SK-N-DZ (cell line): ENCODE data around the gene ZMYND19.
A peak's percentile ranks its signal among the peaks of the same experiment; 100 is the strongest.
"Not testable (repeated sequence)": the region's sequence is repeated elsewhere in the genome, so short reads cannot be mapped to it uniquely, and the experiment has no call there.

Experiments
- DNase-seq: peaks from one replicate; pipeline ENCODE4 v3.0.0-alpha.2; 2015; ENCODE audit warnings: low spot score

ZMYND19 gene

GRCh38 chr9:137558127-137558526 is 32.2 kb downstream of the ZMYND19 start:
- DNase-seq, result no peak

GRCh38 chr9:137556069-137556838 is 34.1 kb downstream of the ZMYND19 start:
- no peak for DNase-seq

- DNase-seq, result no peak
These were observed 35.1 kb downstream of the ZMYND19 start for GRCh38 chr9:137555179-137555578.

- no peak for DNase-seq
These were observed 36.0 kb downstream of the ZMYND19 start for GRCh38 chr9:137554349-137554748.

- DNase-seq, result not testable (repeated sequence)
These were observed 36.7 kb downstream of the ZMYND19 start for GRCh38 chr9:137553654-137554053.

GRCh38 chr9:137552022-137552768 is 38.1 kb downstream of the ZMYND19 start:
- DNase-seq, result no peak

DNA sequence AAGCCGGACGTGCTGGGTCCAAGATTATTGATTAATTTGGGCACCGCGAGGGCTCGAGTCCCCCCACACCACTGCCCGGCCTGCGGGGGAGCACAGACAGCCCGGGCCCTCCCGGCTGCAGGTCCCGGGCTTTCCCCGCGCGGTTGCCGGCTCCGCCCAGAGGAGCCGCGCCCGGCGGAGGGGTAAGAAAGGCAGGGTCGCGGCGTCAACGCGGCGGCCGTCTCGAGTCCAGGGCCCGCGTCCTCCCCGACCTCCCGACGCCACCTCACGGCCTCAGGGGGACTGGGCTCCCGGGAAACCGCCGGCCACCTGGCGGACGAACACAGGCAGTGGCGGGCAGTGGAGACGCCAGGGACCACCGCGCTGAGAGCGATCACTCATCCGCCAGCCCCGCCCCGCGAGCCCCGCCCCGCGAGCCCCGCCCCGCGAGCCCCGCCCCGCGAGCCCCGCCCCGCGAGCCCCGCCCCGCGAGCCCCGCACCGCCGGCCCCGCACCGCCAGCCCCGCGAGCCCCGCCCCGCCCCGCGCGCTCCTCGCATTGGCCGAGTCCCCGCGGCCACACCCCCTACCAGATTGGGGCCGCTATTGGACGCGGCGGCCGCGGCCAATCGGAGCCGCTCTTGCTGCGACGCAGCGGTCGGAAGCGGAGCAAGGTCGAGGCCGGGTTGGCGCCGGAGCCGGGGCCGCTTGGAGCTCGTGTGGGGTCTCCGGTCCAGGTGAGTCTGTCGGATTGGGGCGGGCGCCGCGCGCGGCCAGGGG is 38.9 kb downstream of the ZMYND19 start, which contains the start of gene MRPL41:
MRPL41 (plus strand) TSS at position 616 of the 758 bp plus-strand sequence. CDS start 203 bp downstream, outside the sequence.
- DNase-seq, result peak; percentile 85

GRCh38 chr9:137550958-137551263 is 39.4 kb downstream of the ZMYND19 start:
- DNase-seq, result not testable (repeated sequence)

DNA sequence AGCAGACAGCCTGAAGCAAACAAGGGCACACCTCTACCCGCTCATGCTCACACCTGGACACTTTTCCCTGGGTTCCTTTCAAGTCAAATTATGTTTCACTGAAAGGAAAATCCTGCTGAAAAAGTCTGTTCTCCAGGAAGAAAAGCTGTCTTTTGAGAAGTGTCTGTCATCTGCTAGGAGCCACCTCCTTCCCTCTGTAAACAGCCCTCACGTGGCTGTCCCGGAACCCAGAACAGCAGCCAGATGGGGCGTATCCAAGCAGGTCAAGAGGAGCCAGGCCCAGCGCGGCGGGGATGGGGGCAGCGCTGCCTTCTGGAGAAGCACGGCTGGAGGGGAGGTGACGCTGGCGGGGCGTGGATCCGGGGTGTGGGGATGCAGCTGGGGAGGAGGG is 40.1 kb downstream of the ZMYND19 start, which contains the start of gene PNPLA7:
PNPLA7 (minus strand) TSS at position 172 of the 391 bp plus-strand sequence. CDS start 205 bp downstream, outside the sequence.
- peak; percentile 62 for DNase-seq

DNA sequence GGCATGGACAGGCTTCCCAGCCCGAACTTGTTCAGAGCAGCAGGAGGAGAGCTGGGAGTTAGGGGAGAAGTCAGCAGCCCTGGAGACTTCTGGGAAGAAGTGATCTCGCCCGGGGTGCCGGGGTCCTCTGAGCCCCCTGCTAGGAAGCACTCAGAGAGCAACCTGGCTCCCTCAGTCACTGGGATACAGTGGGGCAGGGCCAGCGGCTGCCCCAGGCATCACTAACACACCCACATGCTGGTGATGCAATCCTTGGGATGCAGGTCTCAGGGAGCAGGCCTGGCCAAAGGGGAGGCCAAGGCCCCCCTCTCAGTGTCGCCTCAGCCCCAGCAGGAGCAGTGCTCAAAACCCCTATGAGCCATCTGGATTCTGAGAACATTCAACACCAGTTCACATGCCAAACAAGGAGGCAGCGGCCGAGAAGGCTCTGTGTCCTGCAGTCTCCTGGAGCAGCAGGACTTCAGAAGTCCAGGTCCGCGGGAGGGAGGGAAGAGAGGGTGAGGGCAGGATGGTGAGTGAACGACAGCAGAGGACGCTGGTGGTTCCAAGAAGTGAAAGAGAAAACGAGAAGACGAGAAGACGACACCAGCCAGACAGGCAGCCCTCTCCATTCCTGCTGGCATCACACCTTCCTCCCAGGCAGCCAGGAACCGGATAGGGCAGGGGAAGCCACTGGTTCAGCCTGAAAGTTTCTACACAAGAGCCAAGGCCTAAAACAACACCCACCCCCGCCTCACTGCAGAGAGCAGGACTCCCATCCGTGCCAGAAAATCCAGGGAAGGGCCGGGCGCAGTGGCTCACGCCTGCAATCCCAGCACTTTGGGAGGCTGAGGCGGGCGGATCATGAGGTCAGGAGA is 42.4 kb downstream of the ZMYND19 start:
- DNase-seq, result no peak

- DNase-seq, result no peak
These were observed 45.2 kb downstream of the ZMYND19 start for GRCh38 chr9:137545123-137545522.

DNA sequence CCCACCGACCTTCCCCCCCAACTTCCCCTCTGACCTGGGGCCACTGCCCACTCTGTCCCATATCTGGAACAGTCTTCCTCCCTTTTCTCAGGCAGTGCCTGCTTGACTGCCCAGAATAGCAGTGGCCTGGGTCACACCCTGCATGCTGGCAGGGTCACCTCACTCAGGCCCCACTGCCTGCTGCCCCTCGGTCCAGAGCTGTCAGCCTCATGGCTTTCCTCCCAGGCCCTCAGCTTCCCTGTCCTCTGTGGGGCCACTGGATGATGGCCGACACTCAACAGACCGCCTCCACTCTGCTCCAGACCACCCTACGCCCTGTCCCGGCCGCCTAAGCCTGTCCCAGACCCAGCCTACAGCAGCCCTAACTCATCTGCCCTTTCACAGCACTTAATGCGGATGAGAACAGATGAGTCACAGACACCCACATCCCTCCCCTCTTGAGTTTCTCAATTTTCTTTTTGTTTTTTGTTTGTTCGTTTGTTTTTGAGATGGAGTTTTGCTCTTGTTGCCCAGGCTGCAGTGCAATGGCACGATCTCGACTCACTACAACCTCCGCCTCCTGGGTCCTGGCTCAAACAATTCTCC is 46.0 kb downstream of the ZMYND19 start:
- no peak for DNase-seq

DNA sequence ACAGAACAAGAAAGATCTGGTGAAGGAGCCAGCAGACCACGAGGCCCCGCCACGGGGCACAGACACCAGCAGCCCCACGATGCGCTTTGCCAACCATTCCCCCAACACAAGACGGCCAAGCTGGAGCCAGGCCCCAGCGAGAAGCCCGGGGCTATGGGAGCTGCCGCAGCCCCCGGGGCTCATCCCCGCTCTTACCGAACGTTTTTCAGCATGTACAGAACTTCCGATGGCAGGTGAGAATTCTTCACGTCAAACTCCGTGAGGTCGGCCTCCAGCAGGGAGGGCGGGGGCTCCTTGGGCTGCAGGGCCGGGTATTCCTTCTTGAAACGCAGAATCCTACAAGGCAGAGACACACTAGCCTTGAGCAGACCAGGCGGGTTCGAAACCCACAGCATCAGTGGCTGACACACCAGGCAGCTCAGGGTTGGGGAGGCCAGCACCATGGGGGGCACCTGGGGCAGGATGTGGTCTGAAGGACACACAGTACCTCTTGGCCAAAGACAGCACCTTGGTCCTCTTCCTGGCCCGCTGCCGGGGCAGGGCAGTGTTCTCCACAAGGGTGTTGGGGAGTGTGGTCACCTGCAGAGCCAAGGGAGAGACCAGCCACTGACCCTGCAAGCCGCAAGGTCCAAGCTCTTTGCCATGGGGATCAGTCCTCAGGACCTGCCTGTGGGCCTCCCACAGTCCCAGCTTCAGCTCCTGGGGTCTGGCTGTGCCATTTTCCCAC is 46.9 kb downstream of the ZMYND19 start:
- DNase-seq, result no peak

DNA sequence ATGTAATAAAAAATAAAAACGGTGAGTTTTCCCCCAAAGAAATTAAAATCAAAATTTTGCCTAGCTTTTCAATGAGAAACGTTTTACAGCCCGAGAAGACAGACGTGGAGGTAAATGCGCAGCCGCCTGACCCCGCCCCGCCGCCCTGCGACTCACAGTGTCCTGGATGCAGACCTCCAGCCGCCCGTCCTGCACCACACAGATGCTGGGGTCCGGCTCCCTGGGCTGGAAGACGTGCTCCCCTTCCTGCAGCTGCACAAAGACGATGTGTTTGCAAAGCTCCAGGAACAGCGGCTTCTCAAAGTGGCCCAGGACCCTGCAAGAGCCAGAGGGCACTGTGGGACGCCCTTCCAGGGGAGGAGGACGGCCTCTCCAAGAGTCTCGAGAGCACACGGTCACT is 47.8 kb downstream of the ZMYND19 start:
- DNase-seq, result no peak

GRCh38 chr9:137540536-137540935 is 49.8 kb downstream of the ZMYND19 start:
- DNase-seq, result no peak

GRCh38 chr9:137538058-137538457 is 52.3 kb downstream of the ZMYND19 start:
- DNase-seq, result no peak

DNA sequence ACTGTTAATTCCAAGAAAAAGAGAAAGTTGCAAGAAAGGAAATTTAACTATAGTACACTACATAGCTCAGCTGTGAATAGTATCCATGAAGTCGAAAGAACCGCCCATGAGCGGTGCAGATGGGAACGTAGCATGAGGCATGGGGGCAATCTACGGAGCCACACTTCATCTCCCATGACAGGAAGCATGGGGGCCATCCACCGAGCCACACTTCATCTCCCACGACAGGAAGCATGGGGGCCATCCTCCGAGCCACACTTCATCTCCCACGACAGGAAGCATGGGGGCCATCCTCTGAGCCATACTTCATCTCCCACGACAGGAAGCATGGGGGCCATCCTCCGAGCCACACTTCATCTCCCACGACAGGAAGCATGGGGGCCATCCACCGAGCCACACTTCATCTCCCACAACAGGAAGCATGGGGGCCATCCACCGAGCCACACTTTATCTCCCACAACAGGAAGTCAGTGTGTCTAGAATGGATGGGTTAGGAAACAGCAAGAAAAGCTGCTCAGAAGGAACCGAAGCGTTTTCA is 53.6 kb downstream of the ZMYND19 start:
- DNase-seq, result not testable (repeated sequence)

DNA sequence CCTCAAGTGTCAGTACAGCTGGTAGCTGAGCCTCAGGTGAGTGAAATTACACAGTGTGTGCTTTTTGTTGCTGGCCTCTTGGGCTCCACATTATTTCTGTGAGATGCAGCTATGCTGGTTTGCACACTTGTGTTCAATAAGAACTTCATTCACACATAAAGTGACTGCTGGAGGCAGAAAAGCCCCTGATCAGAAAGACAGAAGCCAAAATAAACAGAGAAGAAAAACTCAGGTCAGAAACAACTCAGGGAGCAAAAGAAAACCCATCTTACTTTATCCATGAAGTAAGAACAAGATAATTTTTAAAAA is 55.2 kb downstream of the ZMYND19 start:
- no peak for DNase-seq

GRCh38 chr9:137534256-137535119 is 55.8 kb downstream of the ZMYND19 start:
- peak; percentile 75 for DNase-seq
